Left hindlimb (tissue), 1 donor: ENCODE measurements around the gene JAGN1.
"Not testable (repeated sequence)": the region's sequence is repeated elsewhere in the genome, so short reads cannot be mapped to it uniquely, and the experiment has no call there.

ENCODE experiments used
- DNase-seq: peaks from one replicate; pipeline ENCODE4 v3.0.0-alpha.2; 2018

The JAGN1 gene

GRCh38 chr3:9890249-9891071 lies at the start of gene JAGN1:
JAGN1 (plus strand) TSS chr3:9890610; CDS start chr3:9890723, 113 bp downstream.
- peak; percentile 92 for DNase-seq

- no peak for DNase-seq
These were observed 49.4 kb upstream of the JAGN1 start for GRCh38 chr3:9841015-9841414.

GRCh38 chr3:9843715-9844438 lies 46.5 kb upstream of the JAGN1 start, which contains the start of gene RPUSD3:
RPUSD3 (minus strand) TSS chr3:9844008; CDS start chr3:9843990, 18 bp downstream.
- DNase-seq = peak; percentile 97

- no peak for DNase-seq
These were observed 44.2 kb upstream of the JAGN1 start for GRCh38 chr3:9846231-9846630.

- DNase-seq = no peak
These were observed 43.4 kb upstream of the JAGN1 start for GRCh38 chr3:9846931-9847488.

- DNase-seq = not testable (repeated sequence)
These were observed 42.5 kb upstream of the JAGN1 start for GRCh38 chr3:9847870-9848269.

- not testable (repeated sequence) for DNase-seq
These were observed 41.5 kb upstream of the JAGN1 start for GRCh38 chr3:9848860-9849259.

- not testable (repeated sequence) for DNase-seq
These were observed 39.0 kb upstream of the JAGN1 start for GRCh38 chr3:9851383-9851782.

GRCh38 chr3:9851926-9852325 lies 38.5 kb upstream of the JAGN1 start:
- not testable (repeated sequence) for DNase-seq

- DNase-seq = no peak
These were observed 37.9 kb upstream of the JAGN1 start for GRCh38 chr3:9852528-9852927.

- not testable (repeated sequence) for DNase-seq
These were observed 36.0 kb upstream of the JAGN1 start for GRCh38 chr3:9854291-9854940.

GRCh38 chr3:9855594-9855993 lies 34.8 kb upstream of the JAGN1 start:
- no peak for DNase-seq

- no peak for DNase-seq
These were observed 30.8 kb upstream of the JAGN1 start for GRCh38 chr3:9859530-9860025.

GRCh38 chr3:9861201-9861600 lies 29.2 kb upstream of the JAGN1 start:
- DNase-seq = no peak

- no peak for DNase-seq
These were observed 28.7 kb upstream of the JAGN1 start for GRCh38 chr3:9861626-9862130.

GRCh38 chr3:9862391-9863057 lies 27.9 kb upstream of the JAGN1 start:
- peak; percentile 72 for DNase-seq

GRCh38 chr3:9863058-9863772 lies 27.2 kb upstream of the JAGN1 start:
- no peak for DNase-seq

- DNase-seq = peak; percentile 73
These were observed 26.0 kb upstream of the JAGN1 start for GRCh38 chr3:9864200-9864927.

- not testable (repeated sequence) for DNase-seq
These were observed 25.2 kb upstream of the JAGN1 start for GRCh38 chr3:9865125-9865637.

GRCh38 chr3:9866639-9867038 lies 23.8 kb upstream of the JAGN1 start:
- DNase-seq = no peak
